Astrocyte of the spinal cord (primary cell): ENCODE measurements around the gene GFOD1.

Source experiments
- DNase-seq: peaks from one replicate; pipeline ENCODE4 v3.0.0; 2011; ENCODE audit warnings: low read depth, low spot score
- H3K4me3 ChIP-seq: 2 replicates; pipeline ENCODE4 v1.5.1; 2011; ENCODE audit warnings: low read depth, mild to moderate bottlenecking, low read length, moderate library complexity
- in situ Hi-C: cut with HindIII; loops from 2 replicates; pipeline ENCODE4 v1.10.0; 2017; ENCODE audit warnings: low sequenced_read_pairs
- TF ChIP-seq, protein P1 (sequence below): IDR thresholded peaks from 2 replicates; pipeline ENCODE4 v1.5.1; 2012; ENCODE audit warnings: low read depth, mild to moderate bottlenecking, low read length, inconsistent platforms

Gene GFOD1

DNA sequence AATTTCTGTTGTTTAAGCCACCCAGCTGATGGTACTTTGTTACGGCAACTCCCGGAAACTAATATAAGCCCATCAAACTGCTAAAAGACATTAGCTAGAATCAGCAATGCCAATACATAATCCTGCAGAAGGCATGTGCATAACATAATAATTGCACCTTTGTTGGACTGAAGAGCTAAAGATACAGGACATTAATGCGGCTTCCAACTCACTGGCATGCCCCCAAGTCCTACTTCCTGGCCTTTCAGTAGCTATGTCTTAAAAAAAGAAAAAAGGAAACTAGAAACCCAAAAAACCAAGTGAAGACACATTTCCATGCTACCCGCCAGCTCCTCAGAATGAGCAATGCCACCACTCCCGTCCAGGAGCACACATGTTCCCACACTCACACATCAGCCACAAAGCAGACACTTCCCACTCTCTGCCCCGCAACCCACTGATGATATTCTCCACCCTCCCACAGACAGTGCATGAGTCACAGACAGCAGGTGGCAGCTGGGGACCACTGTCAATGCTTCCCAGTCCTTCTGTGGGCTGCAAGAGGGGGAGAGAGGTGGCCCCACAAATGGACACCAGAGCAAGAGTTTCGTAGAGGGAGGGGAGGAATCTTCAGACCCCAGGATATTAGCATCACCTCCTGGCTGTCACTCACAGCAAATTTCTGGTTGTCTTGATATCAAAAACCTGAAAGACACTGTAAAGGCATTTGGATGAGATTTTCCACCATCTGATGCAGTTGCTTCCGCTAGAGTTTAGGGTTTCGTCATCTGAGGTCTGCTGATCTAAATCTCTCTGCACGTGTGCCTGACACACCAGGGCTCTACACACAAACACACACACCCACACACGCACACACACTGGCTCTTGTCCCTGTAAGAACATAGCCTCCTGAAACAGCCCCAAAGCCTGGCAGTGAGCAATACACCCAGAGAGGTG lies 32.8 kb downstream of the GFOD1 start:
- DNase-seq: peak; percentile 13
- TF ChIP-seq, protein P1, sequence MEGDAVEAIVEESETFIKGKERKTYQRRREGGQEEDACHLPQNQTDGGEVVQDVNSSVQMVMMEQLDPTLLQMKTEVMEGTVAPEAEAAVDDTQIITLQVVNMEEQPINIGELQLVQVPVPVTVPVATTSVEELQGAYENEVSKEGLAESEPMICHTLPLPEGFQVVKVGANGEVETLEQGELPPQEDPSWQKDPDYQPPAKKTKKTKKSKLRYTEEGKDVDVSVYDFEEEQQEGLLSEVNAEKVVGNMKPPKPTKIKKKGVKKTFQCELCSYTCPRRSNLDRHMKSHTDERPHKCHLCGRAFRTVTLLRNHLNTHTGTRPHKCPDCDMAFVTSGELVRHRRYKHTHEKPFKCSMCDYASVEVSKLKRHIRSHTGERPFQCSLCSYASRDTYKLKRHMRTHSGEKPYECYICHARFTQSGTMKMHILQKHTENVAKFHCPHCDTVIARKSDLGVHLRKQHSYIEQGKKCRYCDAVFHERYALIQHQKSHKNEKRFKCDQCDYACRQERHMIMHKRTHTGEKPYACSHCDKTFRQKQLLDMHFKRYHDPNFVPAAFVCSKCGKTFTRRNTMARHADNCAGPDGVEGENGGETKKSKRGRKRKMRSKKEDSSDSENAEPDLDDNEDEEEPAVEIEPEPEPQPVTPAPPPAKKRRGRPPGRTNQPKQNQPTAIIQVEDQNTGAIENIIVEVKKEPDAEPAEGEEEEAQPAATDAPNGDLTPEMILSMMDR: no peak
- no peak overlapping the region for H3K4me3 ChIP-seq
- in situ Hi-C loops: no loop called here

DNA sequence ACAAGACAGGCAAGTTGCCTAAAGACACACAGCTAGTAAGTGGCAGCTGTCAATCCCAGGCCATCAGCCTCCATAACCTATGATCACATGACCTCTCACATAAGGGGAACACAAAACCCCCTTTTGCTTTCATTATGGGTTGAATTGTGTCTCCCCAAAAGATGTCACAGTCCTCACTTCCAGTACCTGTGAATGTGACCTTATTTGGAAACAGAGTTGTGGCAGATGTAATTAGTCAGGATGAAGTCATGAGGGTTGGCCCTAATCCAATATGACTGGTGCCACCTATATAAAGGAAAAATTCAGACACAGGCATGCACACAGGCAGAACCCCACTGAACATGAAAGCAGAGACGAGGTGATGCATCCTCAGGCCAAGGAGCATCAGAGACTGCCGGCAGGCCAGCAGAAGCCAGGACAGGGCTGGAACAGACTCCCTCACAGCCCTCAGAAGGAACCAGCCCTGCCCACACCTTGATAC lies 33.6 kb downstream of the GFOD1 start:
- peak; percentile 33 for DNase-seq
- TF ChIP-seq, protein P1: no peak
- H3K4me3 ChIP-seq: no peak overlapping the region
- in situ Hi-C loops: no loop called here

DNA sequence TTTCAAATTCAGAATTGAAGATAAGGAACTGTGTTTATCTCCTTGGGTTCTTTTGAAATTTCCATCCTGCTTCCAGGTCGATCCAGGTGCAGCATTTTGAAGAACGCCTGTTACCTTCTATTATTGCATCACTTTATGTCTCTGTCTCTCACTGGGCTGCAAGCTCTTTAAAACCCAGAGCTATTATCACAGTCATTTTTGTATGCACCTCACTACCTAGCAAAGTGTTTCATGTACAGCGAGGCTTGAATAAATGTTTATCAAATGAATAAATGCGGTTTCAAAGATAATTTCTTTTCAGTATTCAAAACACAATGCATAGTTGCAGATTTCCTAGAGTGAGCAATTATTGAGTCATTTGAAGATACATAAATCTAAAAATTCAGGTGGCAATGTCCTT lies 34.2 kb downstream of the GFOD1 start:
- in situ Hi-C loops: no loop called here
- DNase-seq: no peak
- TF ChIP-seq, protein P1: no peak
- H3K4me3 ChIP-seq: no peak overlapping the region

DNA sequence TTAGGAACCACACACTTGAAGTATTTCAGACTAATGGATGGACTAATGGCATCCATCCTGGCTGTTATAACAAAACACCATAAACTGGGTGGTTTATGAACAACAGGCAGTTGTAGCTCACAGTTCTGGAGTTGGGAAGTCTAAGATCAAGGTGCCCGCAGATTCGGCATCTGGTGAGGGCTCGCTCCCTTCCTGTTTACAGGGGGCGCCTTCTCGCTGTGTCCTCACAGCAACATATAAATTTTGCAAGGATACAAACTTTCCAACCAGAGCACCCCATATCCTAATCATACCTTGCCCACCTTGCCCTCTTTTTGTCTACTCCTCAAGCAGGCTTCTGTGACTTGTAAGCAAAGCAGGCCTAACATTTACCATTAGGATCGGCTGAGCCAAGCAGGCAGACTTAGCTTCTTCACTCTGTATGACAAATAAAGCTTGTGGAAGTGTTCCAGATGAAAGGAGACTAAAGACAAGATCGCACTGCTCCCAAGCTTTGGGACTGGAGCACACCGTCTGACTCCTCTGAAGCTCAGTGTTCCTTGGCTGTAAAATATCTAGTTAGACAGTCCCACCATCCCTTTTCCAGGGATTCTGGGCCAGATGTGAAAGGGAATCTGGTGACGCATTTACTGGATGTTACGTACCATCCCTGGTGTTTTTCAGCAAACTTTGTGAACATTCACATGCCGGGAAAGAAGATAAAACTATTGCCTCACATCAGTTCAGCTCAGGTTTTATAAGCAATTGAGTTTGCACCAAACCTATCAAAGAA lies 34.9 kb downstream of the GFOD1 start:
- no peak for DNase-seq
- TF ChIP-seq, protein P1: no peak
- no peak overlapping the region for H3K4me3 ChIP-seq
- in situ Hi-C loops: no loop called here

DNA sequence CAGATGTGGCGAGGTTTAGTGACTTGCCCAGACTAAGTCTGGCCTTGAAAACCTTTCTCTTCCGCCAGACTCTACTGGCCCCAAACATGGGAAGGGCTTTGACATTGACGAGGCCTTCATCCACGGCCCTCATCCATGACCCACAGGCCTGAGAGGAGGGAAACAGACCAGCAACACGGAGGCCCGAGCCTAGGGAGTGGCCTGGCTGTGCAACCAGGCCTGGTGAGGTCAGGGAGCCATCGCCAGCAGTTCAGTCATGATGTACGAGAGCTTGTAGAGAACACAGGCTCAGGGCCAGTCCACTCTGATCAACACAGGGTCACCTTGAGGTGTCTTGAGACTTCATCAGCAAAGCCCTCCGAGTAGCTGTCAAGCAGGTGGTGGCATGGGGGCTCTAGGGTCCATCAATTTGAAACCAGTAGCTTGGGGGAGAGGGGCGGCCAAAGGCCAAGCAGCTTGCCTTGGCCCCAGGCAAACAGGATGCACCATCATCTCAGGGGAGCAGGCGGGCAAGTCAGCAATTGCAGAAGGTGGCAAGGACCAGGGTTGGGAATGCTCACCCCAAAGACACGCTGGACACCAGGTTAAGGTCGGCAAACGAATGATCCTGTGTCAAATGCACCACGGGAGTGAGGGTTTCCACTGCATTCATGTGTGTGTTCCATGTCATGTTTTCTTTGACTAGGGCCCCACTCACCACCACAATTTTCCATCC lies 36.1 kb downstream of the GFOD1 start:
- in situ Hi-C loops: no loop called here
- no peak for DNase-seq
- TF ChIP-seq, protein P1: no peak
- H3K4me3 ChIP-seq: no peak overlapping the region

DNA sequence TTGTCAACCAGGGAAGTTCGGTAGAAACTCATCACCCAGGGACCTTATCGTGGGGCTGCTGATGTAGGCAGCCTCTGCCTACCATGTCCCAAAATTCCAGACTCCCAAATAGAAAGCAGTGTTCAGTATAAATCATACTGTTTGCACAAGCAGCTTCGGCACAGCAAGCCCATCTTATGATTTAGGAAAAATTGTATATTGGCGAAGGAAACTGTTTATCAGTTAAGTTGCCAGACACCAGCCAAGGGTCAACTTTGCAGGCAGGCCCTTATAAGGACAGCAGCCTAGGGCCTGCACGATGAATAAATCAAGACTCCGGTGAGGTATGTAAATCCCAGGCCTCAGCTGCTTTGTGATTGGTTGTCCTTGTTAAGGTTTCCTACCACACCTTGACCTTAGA lies 36.8 kb downstream of the GFOD1 start:
- in situ Hi-C loops: no loop called here
- TF ChIP-seq, protein P1: no peak
- H3K4me3 ChIP-seq: no peak overlapping the region
- DNase-seq: no peak
